Umbilical cord (tissue), 2 donors: ENCODE results near the gene PVRIG. TPM values are rescaled to one million over a fixed set of nuclear protein-coding genes. Genes with fewer than 3 reads are reported as not detected.
"Not testable (repeated sequence)": the region's sequence is repeated elsewhere in the genome, so short reads cannot be mapped to it uniquely, and the experiment has no call there.

Experiments
- DNase-seq: peaks from one replicate; pipeline ENCODE4 v3.0.0-alpha.2; 2015; ENCODE audit warnings: low spot score
- total RNA-seq: library from RNA; depleted of rRNA; stranded (reverse); fragments of >200 nt; gene quantifications from one replicate; pipeline ENCODE4 v1.2.3, GENCODE V29; 2014; ENCODE audit warnings: low replicate concordance; ENCODE audit not compliant: insufficient read depth

Gene PVRIG
- total RNA-seq, 1 donor from 2014 or later, result 0.48 TPM

DNA sequence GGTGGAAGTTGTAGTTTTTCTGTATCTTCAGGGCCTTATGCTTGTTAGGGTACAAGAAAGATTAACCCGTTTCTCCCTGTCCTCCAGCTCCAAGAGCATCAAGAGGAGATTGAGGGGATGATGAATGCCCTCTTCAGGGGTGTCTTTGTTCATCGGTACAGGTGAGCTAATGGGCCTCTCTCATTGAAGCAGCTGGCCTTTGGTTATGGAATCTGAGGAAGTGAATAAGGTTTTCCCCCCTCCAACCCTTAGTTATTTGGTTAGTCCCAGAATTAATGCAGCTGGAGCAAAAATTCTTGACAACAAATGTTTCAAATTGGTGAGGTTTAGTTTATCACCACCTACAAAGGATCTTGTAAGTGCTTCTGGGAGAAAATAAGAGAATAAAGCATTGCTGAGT lies 24.5 kb upstream of the PVRIG start:
- DNase-seq, result no peak

DNA sequence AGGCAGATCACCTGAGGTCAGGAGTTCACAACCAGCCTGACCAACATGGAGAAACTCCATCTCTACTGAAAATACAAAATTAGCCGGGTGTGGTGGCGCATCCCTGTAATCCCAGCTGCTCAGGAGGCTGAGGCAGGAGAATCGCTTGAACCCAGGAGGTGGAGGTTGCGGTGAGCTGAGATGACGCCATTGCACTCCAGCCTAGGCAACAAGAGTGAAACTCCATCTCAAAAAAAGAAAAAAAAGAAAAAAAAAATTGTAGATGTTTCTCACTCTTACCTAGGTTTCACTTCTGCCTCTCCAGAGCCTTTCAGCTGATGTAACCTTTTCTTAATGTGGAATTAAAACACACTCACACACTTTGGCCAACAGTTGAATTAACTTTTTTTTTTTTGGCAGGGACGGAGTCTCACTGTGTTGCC lies 23.8 kb upstream of the PVRIG start:
- not testable (repeated sequence) for DNase-seq

GRCh38 chr7:100198266-100198665 lies 21.5 kb upstream of the PVRIG start:
- no peak for DNase-seq

- no peak for DNase-seq
These were observed 19.1 kb upstream of the PVRIG start for GRCh38 chr7:100200693-100201092.

DNA sequence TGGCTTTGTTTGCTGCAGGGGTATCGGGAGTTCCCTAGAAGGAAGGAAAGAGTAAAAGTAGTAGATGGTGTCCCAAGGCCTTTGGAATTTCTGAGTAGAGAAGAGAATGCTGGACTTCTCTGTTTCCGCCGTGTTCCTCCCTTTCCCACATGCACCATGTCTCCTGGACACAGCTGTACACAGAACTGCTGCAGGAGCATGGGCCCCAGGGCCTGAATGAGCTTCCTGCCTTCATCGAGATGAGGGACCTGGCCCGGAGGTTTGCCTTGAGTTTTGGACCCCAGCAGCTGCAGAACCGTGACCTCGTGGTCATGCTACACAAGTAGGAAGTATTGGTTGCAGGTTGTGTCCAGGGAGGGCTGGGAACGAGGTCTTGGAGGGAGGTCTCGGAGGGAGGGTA lies 15.3 kb upstream of the PVRIG start:
- DNase-seq, result no peak

DNA sequence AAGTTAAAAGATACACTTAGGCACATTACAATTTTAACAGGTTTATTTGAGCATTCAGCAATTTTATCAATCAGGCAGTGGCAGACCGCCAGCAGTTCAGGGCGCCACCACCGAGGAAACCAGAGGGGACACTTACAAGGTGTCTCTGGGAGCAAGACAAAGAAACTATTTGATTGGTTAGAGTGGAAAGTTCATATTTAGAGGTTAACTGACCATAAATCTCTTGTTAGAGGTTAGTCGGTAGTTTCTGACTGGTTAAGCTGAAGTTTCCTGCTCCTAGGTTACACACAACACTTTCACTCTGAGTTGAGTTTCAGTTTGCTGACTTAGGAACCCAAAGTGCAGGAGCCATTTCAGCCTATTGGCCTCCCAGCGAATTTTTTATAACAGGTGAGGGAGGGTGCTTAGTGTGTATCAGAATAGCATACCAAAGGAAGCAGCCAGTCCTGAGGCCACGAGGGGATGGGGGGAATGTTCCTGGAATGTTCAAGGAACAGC lies 10.8 kb upstream of the PVRIG start:
- no peak for DNase-seq

DNA sequence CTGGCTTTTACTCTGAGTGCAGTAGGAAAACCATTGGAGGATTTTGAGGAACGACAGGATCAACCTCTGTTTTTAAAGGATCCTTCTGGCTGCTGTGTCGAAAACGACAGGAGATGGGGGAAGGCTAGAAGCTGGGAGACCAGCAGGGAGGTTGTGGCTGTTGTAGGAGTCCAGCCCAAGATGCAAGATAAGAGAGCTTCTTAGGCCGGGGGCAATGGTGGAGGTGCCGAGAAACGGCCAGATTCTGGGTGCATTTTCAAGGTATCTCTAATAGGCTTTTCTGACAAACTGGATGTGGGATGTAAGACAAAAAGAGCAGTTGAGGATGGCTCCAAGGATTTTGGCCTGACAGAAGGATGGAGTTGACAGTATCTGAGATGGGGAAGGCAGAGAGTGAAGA lies 10.3 kb upstream of the PVRIG start:
- no peak for DNase-seq

DNA sequence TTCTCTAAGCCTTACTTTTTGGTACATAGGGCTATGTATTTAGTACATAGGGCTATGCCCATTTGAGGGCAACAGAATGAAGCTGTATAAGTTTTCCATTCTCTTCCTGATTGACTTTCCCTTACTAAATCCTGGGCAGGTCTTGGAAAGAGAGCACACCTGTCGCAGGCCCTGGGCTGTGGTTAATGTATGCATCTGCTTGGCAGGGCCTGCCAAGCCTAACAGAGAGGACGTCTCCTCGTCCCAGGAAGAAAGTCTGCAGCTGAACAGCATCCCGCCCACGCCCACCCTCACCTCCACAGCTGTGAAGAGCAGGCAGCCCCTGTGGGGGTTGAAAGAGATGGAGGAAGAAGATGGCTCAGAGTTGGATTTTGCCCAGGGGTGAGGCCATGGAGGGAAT lies 8.9 kb upstream of the PVRIG start:
- no peak for DNase-seq

- no peak for DNase-seq
These were observed 8.4 kb upstream of the PVRIG start for GRCh38 chr7:100211342-100211780.

GRCh38 chr7:100212631-100213286 lies 7.0 kb upstream of the PVRIG start:
- DNase-seq, result no peak

DNA sequence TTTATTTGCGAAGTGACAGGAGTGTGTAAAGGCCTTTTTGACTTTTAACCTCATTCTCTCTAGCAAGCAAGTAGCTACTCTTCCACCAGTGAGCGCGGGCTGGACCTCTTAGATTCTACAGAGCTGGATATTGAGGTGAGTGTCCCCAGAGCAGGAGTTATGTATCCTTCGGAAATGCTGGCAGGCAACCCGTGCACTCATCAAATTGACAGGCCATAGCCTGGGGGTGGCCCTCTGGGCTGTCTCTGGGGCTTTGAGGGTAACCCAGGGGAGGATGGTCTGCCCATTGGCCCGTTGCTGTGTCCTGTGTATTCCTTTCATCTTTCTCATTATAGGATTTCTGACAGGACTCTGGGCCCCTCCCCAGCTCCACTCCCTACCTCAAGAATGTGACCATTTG lies 6.1 kb upstream of the PVRIG start:
- DNase-seq, result no peak

DNA sequence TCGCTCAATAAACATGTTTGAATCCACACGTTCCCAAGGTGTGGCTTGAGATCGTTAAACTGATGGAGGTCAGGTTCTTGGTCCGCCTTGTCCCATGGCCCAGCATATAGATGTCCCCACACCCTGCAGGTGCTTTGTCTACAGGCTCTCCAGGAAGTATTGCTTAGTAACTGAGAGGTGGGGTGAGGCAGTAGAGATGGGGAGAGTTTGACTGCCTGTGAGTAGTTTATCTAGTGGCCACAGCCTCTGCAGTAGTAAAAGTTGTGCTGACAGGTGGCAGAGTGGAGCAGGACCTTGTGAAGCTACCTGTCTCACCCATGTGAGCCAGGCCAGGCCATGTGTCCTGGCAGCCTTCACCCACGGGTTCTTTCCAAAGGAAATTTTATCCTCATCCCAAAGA lies 5.4 kb upstream of the PVRIG start:
- DNase-seq, result not testable (repeated sequence)

DNA sequence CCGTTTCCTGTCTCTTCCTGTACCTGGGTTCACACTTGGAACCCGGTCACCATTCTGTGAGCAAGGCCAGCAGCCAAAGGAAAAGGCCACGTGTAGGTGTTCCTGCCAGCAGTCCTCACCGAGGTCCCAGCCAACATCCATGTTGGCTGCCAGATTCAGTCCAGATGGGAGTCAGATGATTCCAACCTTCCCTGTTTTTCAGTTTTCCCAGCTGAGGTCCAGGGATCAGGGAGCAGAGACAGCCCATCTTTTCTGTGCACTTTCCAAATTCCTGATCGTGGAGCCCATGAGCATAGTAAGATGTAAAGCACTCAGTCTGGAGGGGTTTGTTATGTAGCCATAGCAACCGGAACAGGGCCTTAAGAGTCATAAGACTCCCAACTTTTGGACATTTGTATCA lies 3.9 kb upstream of the PVRIG start:
- peak; percentile 52 for DNase-seq

DNA sequence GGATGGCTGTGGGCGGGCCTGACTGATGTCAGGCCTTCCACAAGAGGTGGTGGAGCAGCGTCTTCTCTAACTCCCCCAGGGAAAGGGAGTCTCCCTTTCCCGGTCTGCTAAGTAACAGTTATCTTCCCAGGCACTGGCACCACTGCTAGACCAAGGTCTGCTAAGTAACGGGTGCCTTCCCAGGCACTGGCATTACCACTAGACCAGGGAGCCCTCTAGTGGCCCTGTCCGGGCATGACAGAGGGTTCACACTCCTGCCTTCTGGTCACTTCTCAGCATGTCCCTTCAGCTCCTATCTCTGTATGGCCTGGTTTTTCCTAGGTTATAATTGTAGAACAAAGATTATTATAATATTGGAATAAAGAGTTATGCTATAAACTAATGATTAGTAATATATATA lies 1.8 kb upstream of the PVRIG start:
- not testable (repeated sequence) for DNase-seq

DNA sequence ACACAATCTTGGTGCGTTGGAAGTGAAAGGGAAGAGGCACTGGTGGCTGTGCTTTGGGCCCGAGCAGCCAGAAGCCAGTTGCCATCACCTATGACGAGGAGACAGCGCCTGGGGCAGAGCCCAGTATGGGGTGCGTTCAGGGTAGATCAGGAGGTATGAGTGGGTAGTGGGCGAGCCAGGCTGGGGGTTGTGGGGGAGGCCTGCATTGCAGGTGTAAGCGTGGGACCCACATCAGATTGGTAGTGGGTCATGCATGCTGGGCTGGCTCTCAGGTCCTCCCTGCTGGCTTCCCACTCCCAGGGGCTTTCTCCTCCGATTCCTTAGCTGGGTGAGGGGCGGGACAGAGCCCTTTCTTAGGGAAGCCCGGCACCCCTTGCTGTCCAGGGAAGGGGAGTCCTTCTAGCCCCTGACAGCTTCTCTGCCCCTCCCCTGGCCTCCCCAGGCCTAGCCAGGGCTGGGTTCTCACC lies 445 bp upstream of the PVRIG start:
- no peak for DNase-seq

- no peak for DNase-seq
These were observed 959 bp downstream of the PVRIG start for GRCh38 chr7:100220586-100221230.

- no peak for DNase-seq
These were observed 1.5 kb downstream of the PVRIG start for GRCh38 chr7:100221231-100221718.

DNA sequence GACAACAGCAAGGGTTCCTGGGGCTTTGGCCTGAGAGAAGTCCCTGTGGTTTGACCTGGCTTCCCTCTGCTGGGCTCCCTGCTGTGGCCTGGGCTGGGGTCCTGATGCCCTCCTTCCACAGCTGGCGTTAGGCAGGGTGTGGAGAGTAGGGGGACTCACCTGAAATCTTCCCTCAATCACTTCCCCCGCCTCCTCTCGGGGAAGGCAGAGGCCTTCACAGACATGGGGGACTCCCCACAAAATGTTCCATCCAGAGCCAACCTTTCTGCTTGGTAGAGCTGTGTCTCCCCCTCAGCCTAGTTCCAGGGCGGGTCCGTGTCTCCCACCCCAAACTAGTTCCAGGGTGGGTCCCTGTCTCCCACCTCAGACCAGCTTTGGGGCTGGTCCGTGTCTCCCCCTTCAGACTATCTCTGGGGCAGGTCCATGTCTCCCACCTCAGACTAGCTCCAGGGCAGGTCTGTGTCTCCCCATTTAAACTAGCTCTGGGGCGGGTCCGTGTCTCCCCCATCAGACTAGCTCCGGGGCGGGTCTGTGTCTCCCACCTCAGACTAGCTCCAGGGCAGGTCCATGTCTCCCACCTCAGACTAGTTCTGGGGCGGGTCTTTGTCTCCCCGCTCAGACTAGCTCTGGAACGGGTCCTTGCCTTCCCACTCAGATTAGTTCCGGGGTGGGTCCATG lies 2.2 kb downstream of the PVRIG start:
- no peak for DNase-seq

DNA sequence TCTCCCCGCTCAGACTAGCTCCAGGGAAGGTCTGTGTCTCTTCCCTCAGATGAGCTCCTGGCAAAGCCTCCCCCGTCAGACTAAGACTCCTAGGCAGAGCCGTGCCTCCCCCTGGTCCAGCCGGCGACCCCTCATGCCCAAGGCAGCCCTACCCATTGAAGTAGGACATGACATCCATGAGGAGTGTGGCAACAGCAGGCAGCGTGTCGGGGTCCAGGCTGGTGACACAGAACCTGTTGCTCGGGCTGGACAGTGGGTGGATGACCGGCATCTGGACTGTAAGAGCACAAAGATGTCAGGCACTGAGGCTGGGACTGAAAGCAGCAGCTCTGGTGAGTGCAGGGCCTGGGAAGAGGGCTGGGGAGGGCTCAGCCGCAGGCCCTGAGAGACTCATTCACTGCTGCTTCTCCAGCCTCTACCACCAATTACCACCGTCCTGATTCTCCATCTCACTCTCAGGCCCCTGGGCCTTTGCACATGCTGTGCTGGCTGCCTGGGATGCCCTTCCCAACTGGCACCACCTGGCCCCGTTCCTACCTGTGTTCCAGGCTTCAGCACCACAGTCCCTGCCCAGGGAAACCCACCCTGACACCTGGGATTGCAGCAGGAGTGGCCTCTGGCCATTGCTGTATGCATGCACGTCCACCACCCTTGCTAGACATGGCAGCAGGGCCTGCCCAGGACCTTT lies 2.8 kb downstream of the PVRIG start:
- DNase-seq, result no peak

DNA sequence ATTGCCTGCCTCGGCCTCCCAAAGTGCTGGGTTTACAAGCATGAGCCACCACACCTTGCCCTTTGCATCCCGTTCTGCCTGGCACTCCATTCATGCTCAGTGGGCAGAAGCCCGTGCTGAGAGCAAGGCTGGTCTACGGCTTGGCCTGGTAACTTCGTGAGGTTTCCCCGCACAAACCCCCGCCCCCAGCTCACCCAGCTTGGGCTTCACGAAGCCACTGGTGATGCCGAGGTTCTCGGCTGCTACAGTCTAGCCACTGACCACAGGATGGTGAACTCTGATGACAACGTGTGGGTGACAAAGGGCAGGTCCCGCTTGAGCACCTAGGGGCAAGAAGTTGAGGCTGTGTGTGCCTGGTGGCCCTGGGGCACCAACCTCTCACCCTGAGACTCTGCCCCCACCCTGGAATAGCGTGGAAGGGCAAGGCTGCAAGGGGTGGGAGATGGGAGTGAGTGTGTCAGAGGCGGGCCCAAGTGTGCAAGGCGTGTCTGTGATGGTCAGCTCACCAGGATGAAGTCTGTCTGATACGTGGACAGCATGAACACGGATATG lies 3.7 kb downstream of the PVRIG start:
- DNase-seq, result not testable (repeated sequence)

- not testable (repeated sequence) for DNase-seq
These were observed 5.1 kb downstream of the PVRIG start for GRCh38 chr7:100224891-100225290.
